Measurements from ENCODE around the gene IRF6.

Gene IRF6

GRCh38 chr1:209749670-209750323 lies 56.1 kb downstream of the IRF6 start:
- H3K36me3 ChIP-seq: no peaks in the 10 kb centered on the region
- H3K4me3 ChIP-seq (ENCODE audit: low read depth in 1 of 2, low read length in 1 of 2): peak overlapping the region in 1 of 2 experiments; percentile 11
- H3K27me3 ChIP-seq: no peaks in the 10 kb centered on the region
- peaks cover 74 to 75% of the 10 kb centered on the region in 2 experiments for H3K4me1 ChIP-seq (ENCODE audit: control insufficient read depth in 1 of 2, insufficient read depth in 1 of 2, low read depth in 1 of 2, low read length in 1 of 2)
- H3K9me3 ChIP-seq: no peaks in the 10 kb centered on the region
- no peak for TF ChIP-seq CTCF (IDR thresholded peaks at IDR 0.05)
- H3K27ac ChIP-seq: peak overlapping the region; percentile 84

GRCh38 chr1:209749205-209749604 lies 56.7 kb downstream of the IRF6 start:
- Histone ChIP-seq H3K4me3 (ENCODE audit: low read depth in 1 of 2, low read length in 1 of 2) (no peak overlapping the region), H3K4me1 (ENCODE audit: control insufficient read depth in 1 of 2, insufficient read depth in 1 of 2, low read depth in 1 of 2, low read length in 1 of 2) (peaks cover 68 to 69% of the 10 kb centered on the region in 2 experiments), H3K36me3 (no peaks in the 10 kb centered on the region), H3K27ac (peak overlapping the region; percentile 84), H3K9me3 (no peaks in the 10 kb centered on the region), H3K27me3 (no peaks in the 10 kb centered on the region)
- TF ChIP-seq CTCF (IDR thresholded peaks at IDR 0.05): no peak

- peak overlapping the region; percentile 84 for H3K27ac ChIP-seq
- H3K36me3 ChIP-seq: no peaks in the 10 kb centered on the region
- H3K4me3 ChIP-seq (ENCODE audit: low read depth in 1 of 2, low read length in 1 of 2): no peak overlapping the region
- H3K9me3 ChIP-seq: no peaks in the 10 kb centered on the region
- H3K27me3 ChIP-seq: no peaks in the 10 kb centered on the region
- H3K4me1 ChIP-seq (ENCODE audit: control insufficient read depth in 1 of 2, insufficient read depth in 1 of 2, low read depth in 1 of 2, low read length in 1 of 2): peaks cover 62 to 63% of the 10 kb centered on the region in 2 experiments
- TF ChIP-seq CTCF (IDR thresholded peaks at IDR 0.05): no peak
Observed at GRCh38 chr1:209748620-209749019, 57.3 kb downstream of the IRF6 start.

GRCh38 chr1:209747580-209748262 lies 58.2 kb downstream of the IRF6 start:
- Histone ChIP-seq H3K4me3 (ENCODE audit: low read depth in 1 of 2, low read length in 1 of 2) (peak overlapping the region; percentile 26 to 37), H3K27ac (peak overlapping the region; percentile 84)

More at GRCh38 chr1:209747580-209748262, 58.2 kb downstream of the IRF6 start:
- peaks cover 53 to 54% of the 10 kb centered on the region in 2 experiments for H3K4me1 ChIP-seq (ENCODE audit: control insufficient read depth in 1 of 2, insufficient read depth in 1 of 2, low read depth in 1 of 2, low read length in 1 of 2)
- no peaks in the 10 kb centered on the region for H3K36me3 ChIP-seq
- TF ChIP-seq CTCF (IDR thresholded peaks at IDR 0.05): peak; percentile 99
- H3K9me3 ChIP-seq: no peaks in the 10 kb centered on the region
- H3K27me3 ChIP-seq: no peaks in the 10 kb centered on the region

Measured in neutrophil (primary cell).